HepG2 (cell line): ENCODE results near the gene TP53BP2. TPM values are rescaled to one million over a fixed set of nuclear protein-coding genes. Genes with fewer than 3 reads are reported as not detected.

ENCODE experiments used
- GATAD1 ChIP-seq: IDR thresholded peaks from 2 replicates; pipeline ENCODE4 v1.6.1; 2016; ENCODE audit warnings: missing genetic modification reagents, missing compliant biosample characterization
- HNRNPL ChIP-seq: fragments of 200-400 bp; formaldehyde crosslinking; IDR thresholded peaks from 2 replicates; pipeline ENCODE4 v1.6.1; 2017; ENCODE audit warnings: mild to moderate bottlenecking, low read depth, low read length
- IRF2 ChIP-seq: IDR thresholded peaks from 2 replicates; pipeline ENCODE4 v1.6.1; 2018; ENCODE audit warnings: missing genetic modification reagents, missing compliant biosample characterization
- KDM5A ChIP-seq: fragments of 200-600 bp; sonication (generic); IDR thresholded peaks from 2 replicates; pipeline ENCODE4 v1.7.0; 2018; ENCODE audit warnings: antibody characterized with exemption, mild to moderate bottlenecking, low read length, borderline replicate concordance
- KLF15 ChIP-seq: sonication (generic); formaldehyde crosslinking; IDR thresholded peaks from 2 replicates; pipeline ENCODE4 v1.8.1; 2023; ENCODE audit warnings: borderline replicate concordance, mild to moderate bottlenecking, inconsistent platforms, missing genetic modification reagents, mixed read lengths
- POGZ ChIP-seq: sonication (generic); formaldehyde crosslinking; IDR thresholded peaks from 2 replicates; pipeline ENCODE4 v1.4.0; 2020; ENCODE audit warnings: mild to moderate bottlenecking, missing genetic modification reagents
- POLR2G ChIP-seq: fragments of 200-400 bp; formaldehyde crosslinking; IDR thresholded peaks from 2 replicates; pipeline ENCODE4 v1.6.1; 2018; ENCODE audit warnings: mild to moderate bottlenecking, low read depth, low read length, moderate library complexity
- RARG ChIP-seq: sonication (generic); formaldehyde crosslinking; IDR thresholded peaks from 2 replicates; pipeline ENCODE4 v1.4.0; 2020; ENCODE audit warnings: low read depth, mild to moderate bottlenecking, missing genetic modification reagents
- SNAI1 ChIP-seq: sonication (generic); formaldehyde crosslinking; IDR thresholded peaks from 2 replicates; pipeline ENCODE4 v1.5.0; 2020; ENCODE audit warnings: mild to moderate bottlenecking, missing genetic modification reagents, borderline replicate concordance
- TP53 ChIP-seq: sonication (generic); formaldehyde crosslinking; conservative IDR thresholded peaks from 2 replicates; pipeline ENCODE4 v1.4.0; 2020; ENCODE audit warnings: missing genetic modification reagents
- ZNF3 ChIP-seq: IDR thresholded peaks from 2 replicates; pipeline ENCODE4 v1.7.0; 2017; ENCODE audit warnings: inconsistent platforms
- ZNF326 ChIP-seq: sonication (generic); formaldehyde crosslinking; IDR thresholded peaks from 2 replicates; pipeline ENCODE4 v1.4.0; 2020; ENCODE audit warnings: missing genetic modification reagents, borderline replicate concordance
- ZNF543 ChIP-seq: sonication (generic); formaldehyde crosslinking; IDR thresholded peaks from 2 replicates; pipeline ENCODE4 v1.4.0; 2020; ENCODE audit warnings: mild to moderate bottlenecking, missing genetic modification reagents
- ZNF558 ChIP-seq: sonication (generic); formaldehyde crosslinking; IDR thresholded peaks from 2 replicates; pipeline ENCODE4 v1.9.0; 2022; ENCODE audit warnings: mild to moderate bottlenecking, missing genetic modification reagents, borderline replicate concordance
- polyA plus RNA-seq, 8 experiments: library from polyadenylated mRNA; depleted of rRNA in 3 of 8; stranded (reverse) in 7 of 8; unstranded in 1 of 8; fragments of >200 nt; fragmentation: Illumina TruSeq in 4 of 8; extraction: Trizol in 4 of 8; gene quantifications; 2 replicates each; pipeline versions ENCODE4 v1.2.1 to v1.2.3, GENCODE V29; 2011 to 2016; ENCODE audit warnings: low read depth in 4 of 8, missing spikeins in 1 of 8, mixed read lengths in 1 of 8; ENCODE audit not compliant: insufficient read depth in 1 of 8
- total RNA-seq, 5 experiments: library from RNA; depleted of rRNA; stranded (reverse); fragments of >200 nt; fragmentation: Illumina TruSeq; extraction: Trizol; gene quantifications; 2 replicates each; pipeline ENCODE4 v1.2.3, GENCODE V29; 2016; ENCODE audit warnings: low read depth in 1 of 5
- TF ChIP-seq, protein P1 (sequence below): sonication (generic); formaldehyde crosslinking; IDR thresholded peaks from 2 replicates; pipeline ENCODE4; 2020; ENCODE audit warnings: missing genetic modification reagents, mild to moderate bottlenecking, borderline replicate concordance
- TF ChIP-seq, protein P2 (sequence below): sonication (generic); formaldehyde crosslinking; IDR thresholded peaks from 2 replicates; pipeline ENCODE4 v1.4.0; 2020; ENCODE audit warnings: missing genetic modification reagents
- TF ChIP-seq, protein P3 (sequence below): sonication (generic); formaldehyde crosslinking; IDR thresholded peaks from 2 replicates; pipeline ENCODE4 v1.5.0; 2020; ENCODE audit warnings: mild to moderate bottlenecking, missing genetic modification reagents
- TF ChIP-seq, protein P4 (sequence below): sonication (generic); formaldehyde crosslinking; IDR thresholded peaks from 2 replicates; pipeline ENCODE4 v1.4.0; 2020; ENCODE audit warnings: missing genetic modification reagents, borderline replicate concordance

TP53BP2 gene
- total and polyA plus RNA-seq, 2 of the 13 experiments (the other 11 are each of a cell fraction or from before 2014, with no cell fraction given) = 10.0 to 14.0 TPM

DNA sequence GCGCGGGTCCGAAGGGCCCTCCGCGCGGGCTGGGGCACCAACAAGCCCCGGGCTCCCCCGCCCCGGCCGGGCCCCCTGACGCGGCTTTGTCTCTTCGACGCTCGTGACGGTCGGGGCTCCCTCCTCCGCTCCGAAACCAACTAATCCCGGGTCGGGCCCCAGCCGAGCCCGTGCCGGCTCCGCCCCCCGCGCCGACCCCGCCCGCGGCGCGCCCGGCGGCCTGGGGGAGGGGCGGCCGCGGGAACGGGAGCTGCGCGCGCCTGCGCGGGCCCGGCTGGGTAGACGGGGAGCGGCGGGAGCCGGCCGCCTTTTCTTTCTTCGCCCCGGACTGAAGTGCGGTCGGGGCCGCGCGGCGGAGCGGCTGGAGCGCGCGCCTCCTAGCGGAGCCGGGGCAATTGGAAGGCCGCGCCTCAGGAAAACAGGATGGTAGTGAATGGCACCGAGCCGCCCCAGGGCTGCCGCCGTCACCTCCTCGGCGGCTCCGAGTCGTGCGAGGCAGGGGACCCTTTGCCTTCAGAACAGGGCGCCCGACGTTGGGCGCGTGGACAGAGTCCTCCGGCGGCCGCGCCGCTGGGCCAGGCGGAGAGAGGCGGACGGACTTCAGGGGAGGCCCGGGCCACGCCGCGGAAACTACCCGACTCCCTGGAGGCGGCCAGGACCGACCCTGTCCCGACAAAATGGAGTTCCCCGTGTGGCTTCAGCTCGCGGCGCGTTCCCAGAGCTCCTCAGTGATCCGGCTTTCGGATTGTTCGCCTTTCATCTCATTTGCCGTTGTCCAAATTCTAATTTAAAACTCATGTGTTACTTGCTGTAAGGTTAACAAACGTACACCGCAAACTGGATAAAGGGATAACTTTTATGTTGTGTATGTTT is at the start of gene TP53BP2 (continued):
- TF ChIP-seq, protein P1, sequence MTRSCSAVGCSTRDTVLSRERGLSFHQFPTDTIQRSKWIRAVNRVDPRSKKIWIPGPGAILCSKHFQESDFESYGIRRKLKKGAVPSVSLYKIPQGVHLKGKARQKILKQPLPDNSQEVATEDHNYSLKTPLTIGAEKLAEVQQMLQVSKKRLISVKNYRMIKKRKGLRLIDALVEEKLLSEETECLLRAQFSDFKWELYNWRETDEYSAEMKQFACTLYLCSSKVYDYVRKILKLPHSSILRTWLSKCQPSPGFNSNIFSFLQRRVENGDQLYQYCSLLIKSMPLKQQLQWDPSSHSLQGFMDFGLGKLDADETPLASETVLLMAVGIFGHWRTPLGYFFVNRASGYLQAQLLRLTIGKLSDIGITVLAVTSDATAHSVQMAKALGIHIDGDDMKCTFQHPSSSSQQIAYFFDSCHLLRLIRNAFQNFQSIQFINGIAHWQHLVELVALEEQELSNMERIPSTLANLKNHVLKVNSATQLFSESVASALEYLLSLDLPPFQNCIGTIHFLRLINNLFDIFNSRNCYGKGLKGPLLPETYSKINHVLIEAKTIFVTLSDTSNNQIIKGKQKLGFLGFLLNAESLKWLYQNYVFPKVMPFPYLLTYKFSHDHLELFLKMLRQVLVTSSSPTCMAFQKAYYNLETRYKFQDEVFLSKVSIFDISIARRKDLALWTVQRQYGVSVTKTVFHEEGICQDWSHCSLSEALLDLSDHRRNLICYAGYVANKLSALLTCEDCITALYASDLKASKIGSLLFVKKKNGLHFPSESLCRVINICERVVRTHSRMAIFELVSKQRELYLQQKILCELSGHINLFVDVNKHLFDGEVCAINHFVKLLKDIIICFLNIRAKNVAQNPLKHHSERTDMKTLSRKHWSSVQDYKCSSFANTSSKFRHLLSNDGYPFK = peak; percentile 75; the same call in 1 of the 2 replicates
- TF ChIP-seq IRF2 (CRISPR knock-in tag) = no peak; the same call in 1 of the 2 replicates
- peak; percentile 65 for TF ChIP-seq POGZ (CRISPR knock-in tag)
- peak; percentile 66 for TF ChIP-seq ZNF543 (CRISPR knock-in tag)
- TF ChIP-seq ZNF326 (CRISPR knock-in tag) = no peak
- TF ChIP-seq POLR2G = peak; percentile 94
- TF ChIP-seq HNRNPL = 0 out of 2 replicates have a peak, but pooled peaks have one; percentile 25
- no peak for TF ChIP-seq KDM5A
- TF ChIP-seq SNAI1 (CRISPR knock-in tag) = no peak
- TF ChIP-seq, protein P2, sequence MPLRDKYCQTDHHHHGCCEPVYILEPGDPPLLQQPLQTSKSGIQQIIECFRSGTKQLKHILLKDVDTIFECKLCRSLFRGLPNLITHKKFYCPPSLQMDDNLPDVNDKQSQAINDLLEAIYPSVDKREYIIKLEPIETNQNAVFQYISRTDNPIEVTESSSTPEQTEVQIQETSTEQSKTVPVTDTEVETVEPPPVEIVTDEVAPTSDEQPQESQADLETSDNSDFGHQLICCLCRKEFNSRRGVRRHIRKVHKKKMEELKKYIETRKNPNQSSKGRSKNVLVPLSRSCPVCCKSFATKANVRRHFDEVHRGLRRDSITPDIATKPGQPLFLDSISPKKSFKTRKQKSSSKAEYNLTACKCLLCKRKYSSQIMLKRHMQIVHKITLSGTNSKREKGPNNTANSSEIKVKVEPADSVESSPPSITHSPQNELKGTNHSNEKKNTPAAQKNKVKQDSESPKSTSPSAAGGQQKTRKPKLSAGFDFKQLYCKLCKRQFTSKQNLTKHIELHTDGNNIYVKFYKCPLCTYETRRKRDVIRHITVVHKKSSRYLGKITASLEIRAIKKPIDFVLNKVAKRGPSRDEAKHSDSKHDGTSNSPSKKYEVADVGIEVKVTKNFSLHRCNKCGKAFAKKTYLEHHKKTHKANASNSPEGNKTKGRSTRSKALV = peak; percentile 26; the same call in 1 of the 2 replicates
- TF ChIP-seq GATAD1 (CRISPR knock-in tag) = peak; percentile 21; the same call in 1 of the 2 replicates
- TF ChIP-seq KLF15 = no peak; the same call in 1 of the 2 replicates
- TF ChIP-seq ZNF558 (CRISPR knock-in tag) = peak; percentile 40; the same call in 1 of the 2 replicates
- TF ChIP-seq, protein P3, sequence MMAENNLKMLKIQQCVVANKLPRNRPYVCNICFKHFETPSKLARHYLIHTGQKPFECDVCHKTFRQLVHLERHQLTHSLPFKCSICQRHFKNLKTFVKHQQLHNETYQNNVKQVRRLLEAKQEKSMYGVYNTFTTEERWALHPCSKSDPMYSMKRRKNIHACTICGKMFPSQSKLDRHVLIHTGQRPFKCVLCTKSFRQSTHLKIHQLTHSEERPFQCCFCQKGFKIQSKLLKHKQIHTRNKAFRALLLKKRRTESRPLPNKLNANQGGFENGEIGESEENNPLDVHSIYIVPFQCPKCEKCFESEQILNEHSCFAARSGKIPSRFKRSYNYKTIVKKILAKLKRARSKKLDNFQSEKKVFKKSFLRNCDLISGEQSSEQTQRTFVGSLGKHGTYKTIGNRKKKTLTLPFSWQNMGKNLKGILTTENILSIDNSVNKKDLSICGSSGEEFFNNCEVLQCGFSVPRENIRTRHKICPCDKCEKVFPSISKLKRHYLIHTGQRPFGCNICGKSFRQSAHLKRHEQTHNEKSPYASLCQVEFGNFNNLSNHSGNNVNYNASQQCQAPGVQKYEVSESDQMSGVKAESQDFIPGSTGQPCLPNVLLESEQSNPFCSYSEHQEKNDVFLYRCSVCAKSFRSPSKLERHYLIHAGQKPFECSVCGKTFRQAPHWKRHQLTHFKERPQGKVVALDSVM (CRISPR knock-in tag) = peak; percentile 84
- no peak for TF ChIP-seq RARG (CRISPR knock-in tag)
- TF ChIP-seq ZNF3 = peak; percentile 22; the same call in 1 of the 2 replicates
- TF ChIP-seq, protein P4, sequence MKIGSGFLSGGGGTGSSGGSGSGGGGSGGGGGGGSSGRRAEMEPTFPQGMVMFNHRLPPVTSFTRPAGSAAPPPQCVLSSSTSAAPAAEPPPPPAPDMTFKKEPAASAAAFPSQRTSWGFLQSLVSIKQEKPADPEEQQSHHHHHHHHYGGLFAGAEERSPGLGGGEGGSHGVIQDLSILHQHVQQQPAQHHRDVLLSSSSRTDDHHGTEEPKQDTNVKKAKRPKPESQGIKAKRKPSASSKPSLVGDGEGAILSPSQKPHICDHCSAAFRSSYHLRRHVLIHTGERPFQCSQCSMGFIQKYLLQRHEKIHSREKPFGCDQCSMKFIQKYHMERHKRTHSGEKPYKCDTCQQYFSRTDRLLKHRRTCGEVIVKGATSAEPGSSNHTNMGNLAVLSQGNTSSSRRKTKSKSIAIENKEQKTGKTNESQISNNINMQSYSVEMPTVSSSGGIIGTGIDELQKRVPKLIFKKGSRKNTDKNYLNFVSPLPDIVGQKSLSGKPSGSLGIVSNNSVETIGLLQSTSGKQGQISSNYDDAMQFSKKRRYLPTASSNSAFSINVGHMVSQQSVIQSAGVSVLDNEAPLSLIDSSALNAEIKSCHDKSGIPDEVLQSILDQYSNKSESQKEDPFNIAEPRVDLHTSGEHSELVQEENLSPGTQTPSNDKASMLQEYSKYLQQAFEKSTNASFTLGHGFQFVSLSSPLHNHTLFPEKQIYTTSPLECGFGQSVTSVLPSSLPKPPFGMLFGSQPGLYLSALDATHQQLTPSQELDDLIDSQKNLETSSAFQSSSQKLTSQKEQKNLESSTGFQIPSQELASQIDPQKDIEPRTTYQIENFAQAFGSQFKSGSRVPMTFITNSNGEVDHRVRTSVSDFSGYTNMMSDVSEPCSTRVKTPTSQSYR = peak; percentile 51; the same call in 1 of the 2 replicates
- 0 out of 2 replicates have a peak, but pooled peaks have one; percentile 39 for TF ChIP-seq TP53 (CRISPR knock-in tag)
